Measurements from ENCODE around the gene SMIM20.

SMIM20 gene

GRCh38 chr4:25962393-25962792 lies 48.4 kb downstream of the SMIM20 start:
- DNase-seq: no peak

GRCh38 chr4:25965629-25966028 lies 51.6 kb downstream of the SMIM20 start:
- no peak for DNase-seq

DNA sequence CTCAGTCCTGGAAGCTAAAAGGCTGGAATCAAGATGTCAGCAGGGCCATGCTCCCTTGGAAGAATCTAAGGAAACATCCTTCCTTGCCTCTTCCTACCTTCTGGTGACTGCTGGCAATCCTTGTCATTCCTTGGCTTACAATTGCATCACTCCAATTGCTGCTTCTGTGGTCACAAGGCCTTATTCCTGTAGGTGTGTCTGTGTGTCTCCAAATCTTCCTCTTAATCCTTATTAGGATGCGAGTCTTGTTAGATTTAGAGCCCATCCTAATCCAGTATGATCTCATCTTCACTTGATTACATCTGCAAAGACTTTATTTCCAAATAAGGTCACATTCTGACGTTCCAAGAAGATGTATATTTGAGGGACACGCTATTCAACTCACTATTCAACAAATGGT lies 52.2 kb downstream of the SMIM20 start:
- DNase-seq: no peak

GRCh38 chr4:25969374-25970155 lies 55.5 kb downstream of the SMIM20 start:
- no peak for DNase-seq

DNA sequence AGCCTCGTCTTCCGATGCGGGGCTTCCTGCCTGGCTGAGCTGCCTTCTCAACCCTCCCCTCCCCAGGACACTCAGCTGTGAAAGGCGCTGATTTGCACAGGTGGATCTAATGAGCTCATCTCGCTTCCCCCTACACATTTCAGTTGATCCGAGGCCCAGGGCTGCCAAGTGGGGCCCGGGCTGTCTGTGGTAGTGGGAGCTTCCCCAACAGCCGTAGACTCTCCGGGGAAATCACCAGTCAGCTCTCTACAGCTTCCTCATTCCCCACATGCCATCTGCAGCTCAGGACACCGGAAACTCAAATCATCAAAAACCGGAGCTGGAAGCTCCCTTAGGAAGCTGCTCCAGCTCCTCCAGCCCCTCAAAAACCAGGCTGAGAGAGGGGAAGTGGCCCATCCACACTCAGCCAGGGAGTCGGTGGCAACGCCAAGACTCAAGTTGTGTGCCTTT lies 56.2 kb downstream of the SMIM20 start:
- DNase-seq: no peak

GRCh38 chr4:25970691-25971432 lies 56.8 kb downstream of the SMIM20 start:
- no peak for DNase-seq

- DNase-seq: no peak
Measured at GRCh38 chr4:25972366-25972765, 58.3 kb downstream of the SMIM20 start.

- no peak for DNase-seq
Measured at GRCh38 chr4:25972984-25973745, 59.1 kb downstream of the SMIM20 start.

- no peak for DNase-seq
Measured at GRCh38 chr4:25976780-25977179, 62.8 kb downstream of the SMIM20 start.

DNA sequence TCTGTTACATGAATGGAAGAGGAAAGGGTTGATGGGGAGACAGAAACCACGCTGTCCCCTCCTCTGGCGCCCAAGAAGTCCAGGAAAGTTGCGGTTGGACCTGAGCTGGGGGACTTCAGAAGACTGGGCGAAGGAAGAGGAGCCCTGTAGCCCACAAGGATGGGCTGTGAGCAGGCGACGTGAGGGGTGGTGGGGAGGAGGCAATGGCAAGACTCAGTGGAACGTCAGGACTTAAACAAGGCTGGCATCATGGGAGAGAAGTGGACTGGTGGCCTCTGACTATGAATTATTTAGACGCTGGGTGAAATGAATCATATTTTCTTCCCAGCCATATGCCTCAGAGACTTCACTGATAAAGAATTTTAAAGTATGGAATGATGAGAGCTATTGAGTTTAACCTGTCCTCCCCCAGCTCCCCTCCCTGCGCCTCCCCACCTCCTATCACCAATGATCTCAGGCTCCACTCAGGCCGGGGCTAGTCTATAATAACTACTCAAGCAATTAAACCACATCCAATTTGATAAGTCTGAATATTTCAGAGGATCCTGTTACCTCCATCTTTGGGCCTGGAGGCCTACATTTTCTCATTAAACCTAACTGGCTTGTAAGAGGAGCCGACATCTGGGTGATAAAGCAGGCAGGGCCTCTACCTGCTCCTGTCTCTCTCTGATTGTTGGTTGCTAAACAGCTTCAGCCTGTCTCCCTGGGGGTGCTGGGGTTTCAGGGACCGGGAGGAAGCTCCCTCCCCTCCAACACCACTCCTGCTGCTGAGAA lies 63.6 kb downstream of the SMIM20 start:
- DNase-seq: no peak

DNA sequence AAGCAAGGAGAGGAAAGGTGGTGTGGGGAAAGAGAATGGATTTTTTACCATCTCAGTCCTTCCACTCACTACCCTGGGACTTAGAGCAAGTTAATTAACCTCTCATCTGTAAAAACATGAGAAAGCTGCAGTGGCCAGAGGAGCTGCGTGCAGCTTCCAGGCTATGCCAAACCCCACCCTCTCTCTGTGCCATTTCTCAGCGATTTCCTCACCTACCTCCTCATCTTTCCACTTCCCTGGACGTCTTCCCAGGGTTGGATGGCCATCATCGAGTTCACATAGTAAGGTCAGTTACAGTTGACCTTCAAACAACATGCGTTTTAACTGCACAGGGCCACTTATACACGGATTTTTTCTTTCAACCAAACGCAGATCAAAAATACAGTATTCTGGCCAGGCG lies 64.3 kb downstream of the SMIM20 start:
- no peak for DNase-seq
